ENCODE data around the gene ATP1A1. TPM values are rescaled to one million over a fixed set of nuclear protein-coding genes. Genes with fewer than 3 reads are reported as not detected.

ATP1A1 gene
- total and polyA plus RNA-seq, 9 donors = 106 to 388 (median 196) TPM

DNA sequence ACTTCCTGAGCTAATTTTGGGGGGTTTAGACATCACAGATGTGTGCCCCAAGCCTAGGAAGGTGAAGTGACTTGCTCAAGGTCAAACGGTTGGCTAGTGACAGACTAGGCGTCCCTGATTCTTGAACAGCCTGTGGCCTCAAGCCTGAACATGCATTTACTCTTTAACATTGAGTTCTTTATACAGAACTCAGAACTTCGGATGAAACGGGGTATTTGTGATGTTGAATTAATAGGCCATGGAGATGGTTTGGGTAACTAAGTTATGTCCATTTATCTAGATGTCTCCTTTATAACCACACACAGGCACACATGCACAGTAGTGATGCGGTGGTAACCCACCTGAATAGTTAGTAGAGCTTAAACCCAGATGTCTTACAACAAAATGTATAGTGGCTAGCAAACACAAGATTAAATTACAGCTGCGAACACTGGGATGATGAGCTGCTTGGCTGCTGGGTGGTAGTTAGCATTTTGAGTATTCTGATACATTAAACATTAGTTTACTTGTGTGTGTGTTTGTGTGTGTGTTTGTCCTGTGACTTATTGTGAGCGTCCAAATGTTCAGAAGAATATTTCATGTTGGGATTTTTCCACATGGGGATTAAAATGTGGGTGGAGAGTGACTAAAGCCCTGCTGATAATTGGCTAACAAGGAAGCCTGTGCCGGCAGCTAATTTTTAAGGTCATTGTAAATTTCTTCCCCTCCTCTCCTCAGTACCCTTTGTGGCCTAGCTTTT, 2.3 kb downstream of the ATP1A1 start:
- Histone ChIP-seq H3K9me3 (no peaks in the 10 kb centered on the region), H3K36me3 (no peaks in the 10 kb centered on the region), H3K4me1 (ENCODE audit: insufficient read depth) (peaks cover 19% of the 10 kb centered on the region), H3K27me3 (no peaks in the 10 kb centered on the region), H3K27ac (peak overlapping the region; percentile 23 to 38), H3K4me3 (peak overlapping the region; percentile 98)
- DNase-seq = no peak
- WGBS, 3 donors = 38 to 50% (median 38%) methylated on average over 8 of the region's 8 CpGs
- TF ChIP-seq EP300 (IDR thresholded peaks at IDR 0.05) = no peak
- TF ChIP-seq, protein P1, sequence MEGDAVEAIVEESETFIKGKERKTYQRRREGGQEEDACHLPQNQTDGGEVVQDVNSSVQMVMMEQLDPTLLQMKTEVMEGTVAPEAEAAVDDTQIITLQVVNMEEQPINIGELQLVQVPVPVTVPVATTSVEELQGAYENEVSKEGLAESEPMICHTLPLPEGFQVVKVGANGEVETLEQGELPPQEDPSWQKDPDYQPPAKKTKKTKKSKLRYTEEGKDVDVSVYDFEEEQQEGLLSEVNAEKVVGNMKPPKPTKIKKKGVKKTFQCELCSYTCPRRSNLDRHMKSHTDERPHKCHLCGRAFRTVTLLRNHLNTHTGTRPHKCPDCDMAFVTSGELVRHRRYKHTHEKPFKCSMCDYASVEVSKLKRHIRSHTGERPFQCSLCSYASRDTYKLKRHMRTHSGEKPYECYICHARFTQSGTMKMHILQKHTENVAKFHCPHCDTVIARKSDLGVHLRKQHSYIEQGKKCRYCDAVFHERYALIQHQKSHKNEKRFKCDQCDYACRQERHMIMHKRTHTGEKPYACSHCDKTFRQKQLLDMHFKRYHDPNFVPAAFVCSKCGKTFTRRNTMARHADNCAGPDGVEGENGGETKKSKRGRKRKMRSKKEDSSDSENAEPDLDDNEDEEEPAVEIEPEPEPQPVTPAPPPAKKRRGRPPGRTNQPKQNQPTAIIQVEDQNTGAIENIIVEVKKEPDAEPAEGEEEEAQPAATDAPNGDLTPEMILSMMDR (IDR thresholded peaks at IDR 0.05) = no peak
- no peak for TF ChIP-seq POLR2A (IDR thresholded peaks at IDR 0.05)
- intact Hi-C loops (cut with DNase I) = loop anchor here (5.0 to 10.0 kb wide), 3 partner anchors 42 to 989 kb away; partner anchors contain the start of gene MAN1A2 (in 1 of the 4)

DNA sequence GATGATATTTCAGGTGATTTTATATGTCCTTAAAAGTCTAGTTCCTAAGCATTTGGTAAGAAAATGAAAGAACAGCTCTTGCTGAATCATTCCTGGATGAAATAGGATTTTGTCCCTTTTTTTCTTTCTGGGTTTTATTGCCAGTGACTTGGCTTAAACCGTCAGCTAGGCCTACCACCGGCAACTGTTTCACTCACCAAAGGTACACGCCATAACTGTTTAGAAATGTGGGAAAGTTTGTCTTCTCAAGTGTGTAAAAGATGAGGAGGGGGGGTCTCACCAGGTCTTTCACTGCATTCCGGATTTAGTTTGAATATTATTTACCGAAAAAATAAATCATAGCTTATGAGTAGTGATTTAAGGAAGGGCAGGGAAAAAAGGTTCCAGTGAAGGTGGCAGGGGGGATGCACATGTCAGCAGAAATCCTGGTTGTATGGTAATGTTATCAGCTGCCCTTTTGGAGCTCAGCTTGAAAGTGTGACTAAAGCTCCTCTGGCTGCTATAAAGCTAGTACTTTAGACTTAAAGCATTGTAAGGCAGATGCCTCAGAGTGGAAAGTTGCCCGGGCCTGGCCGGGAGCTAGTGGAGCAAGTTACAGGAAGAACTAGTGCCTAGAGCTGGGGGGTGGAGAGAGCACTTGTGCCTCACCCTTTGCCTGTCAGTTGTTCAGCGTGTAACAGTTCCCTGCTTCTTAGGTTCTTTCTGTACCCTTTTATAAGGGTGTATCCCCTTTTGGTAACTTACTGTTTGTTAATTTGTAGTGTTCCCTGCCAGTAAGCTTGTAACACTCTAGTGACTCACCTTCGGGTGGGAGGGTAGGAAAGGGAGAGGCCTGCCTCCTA, 3.1 kb downstream of the ATP1A1 start:
- WGBS, 3 donors = 14 to 22% (median 19%) methylated on average over 9 of the region's 9 CpGs
- peak; percentile 56 to 75 (median 71) for DNase-seq
- Histone ChIP-seq H3K4me3 (peak overlapping the region; percentile 23), H3K9me3 (no peaks in the 10 kb centered on the region), H3K4me1 (ENCODE audit: insufficient read depth) (peaks cover 25% of the 10 kb centered on the region), H3K36me3 (no peaks in the 10 kb centered on the region), H3K27me3 (no peaks in the 10 kb centered on the region), H3K27ac (peak overlapping the region; percentile 23 to 38)
- intact Hi-C loops (cut with DNase I) = loop anchor here (5.0 to 10.0 kb wide), 3 partner anchors 41 to 989 kb away; partner anchors contain the start of gene MAN1A2 (in 1 of the 4)
- no peak for TF ChIP-seq EP300 (IDR thresholded peaks at IDR 0.05)
- peak; percentile 29 for TF ChIP-seq POLR2A (IDR thresholded peaks at IDR 0.05)
- TF ChIP-seq, protein P1 (IDR thresholded peaks at IDR 0.05) = no peak

DNA sequence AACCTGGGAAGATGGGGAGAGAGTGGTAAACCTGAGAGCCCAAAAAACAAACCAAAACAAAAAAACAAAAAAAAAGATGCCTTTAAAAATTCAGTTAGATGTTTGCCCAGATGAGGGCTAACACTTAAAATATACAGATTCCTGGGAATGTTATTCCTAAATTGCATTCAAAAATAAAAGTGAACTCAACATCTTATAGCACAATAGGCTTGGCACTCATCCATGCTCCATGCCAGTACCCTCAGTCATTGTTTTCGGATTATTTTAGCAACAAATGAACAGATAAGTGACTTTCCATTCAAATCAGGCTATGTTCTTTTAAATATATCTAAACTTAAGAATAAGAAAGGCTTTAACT, 3.7 kb downstream of the ATP1A1 start:
- WGBS, 3 donors = 33 to 51% (median 43%) methylated on average over 1 of the region's 1 CpG
- intact Hi-C loops (cut with DNase I) = loop anchor here (5.0 to 10.0 kb wide), 3 partner anchors 41 to 988 kb away; partner anchors contain the start of gene MAN1A2 (in 1 of the 4)
- TF ChIP-seq, protein P1 (IDR thresholded peaks at IDR 0.05) = no peak
- TF ChIP-seq EP300 (IDR thresholded peaks at IDR 0.05) = no peak
- TF ChIP-seq POLR2A (IDR thresholded peaks at IDR 0.05) = no peak
- peak overlapping the region in 1 of 2 donors; percentile 38 for H3K27ac ChIP-seq
- no peak overlapping the region for H3K4me3 ChIP-seq
- H3K36me3 ChIP-seq = no peaks in the 10 kb centered on the region
- DNase-seq = no peak
- no peaks in the 10 kb centered on the region for H3K9me3 ChIP-seq
- no peaks in the 10 kb centered on the region for H3K27me3 ChIP-seq
- H3K4me1 ChIP-seq (ENCODE audit: insufficient read depth) = peaks cover 25% of the 10 kb centered on the region

All from ovary (tissue), 9 donors.